Right lobe of liver (tissue), 4 donors: ENCODE measurements around the gene NPFFR1.

Source experiments
- POLR2A ChIP-seq: fragments of 450-650 bp; IDR thresholded peaks from one replicate; pipeline ENCODE4 v1.6.1; 2017; ENCODE audit warnings: antibody characterized with exemption, mild to moderate bottlenecking
- TF ChIP-seq, protein P1 (sequence below), 4 donors: fragments of 200-600 bp in 3 of 4; fragments of 450-650 bp in 1 of 4; IDR thresholded peaks; one replicate each; pipeline versions ENCODE4 v1.5.1 to v1.8.0; 2016 to 2022; ENCODE audit warnings: antibody characterized with exemption in 4 of 4, mild to moderate bottlenecking in 2 of 4
- donor health status: DM: no; HTN: no; CAD: no.
- donor health status: DM: no; HTN: no; CAD: no.
- donor health status: DM: no; HTN: yes; CAD: no.

DNA sequence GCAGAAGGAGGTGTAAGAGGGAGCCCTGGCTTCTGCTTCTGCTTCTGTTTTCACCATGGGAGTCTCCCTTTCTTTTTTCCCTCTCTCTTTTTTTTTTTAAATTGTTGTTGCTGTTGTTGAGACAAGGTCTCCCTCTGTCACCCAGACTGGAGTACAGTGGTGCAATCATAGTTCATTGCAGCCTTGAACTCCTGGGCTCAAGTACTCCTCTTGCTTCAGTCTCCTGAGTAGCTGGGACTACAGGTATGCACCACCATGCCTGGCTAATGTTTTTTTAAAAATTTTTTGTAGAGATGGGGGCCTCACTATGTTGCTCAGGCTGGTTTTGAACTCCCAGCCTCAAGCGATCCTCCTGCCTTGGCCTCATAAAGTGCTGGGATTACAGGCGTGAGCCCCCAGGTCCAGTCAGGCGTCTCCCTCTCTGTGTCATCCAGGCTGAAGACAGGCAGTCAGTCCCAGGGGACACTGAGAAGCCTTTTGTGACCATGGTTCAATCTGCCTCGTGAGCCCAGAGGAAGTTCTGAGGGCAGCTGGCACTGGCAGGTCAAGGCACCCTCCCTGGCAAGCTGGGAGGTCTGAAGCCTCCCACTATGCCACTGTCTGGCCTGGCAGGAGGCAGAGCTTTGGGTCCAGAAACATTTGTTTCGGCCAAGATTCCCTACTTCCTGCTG is 33.6 kb upstream of the NPFFR1 start:
- TF ChIP-seq, protein P1, sequence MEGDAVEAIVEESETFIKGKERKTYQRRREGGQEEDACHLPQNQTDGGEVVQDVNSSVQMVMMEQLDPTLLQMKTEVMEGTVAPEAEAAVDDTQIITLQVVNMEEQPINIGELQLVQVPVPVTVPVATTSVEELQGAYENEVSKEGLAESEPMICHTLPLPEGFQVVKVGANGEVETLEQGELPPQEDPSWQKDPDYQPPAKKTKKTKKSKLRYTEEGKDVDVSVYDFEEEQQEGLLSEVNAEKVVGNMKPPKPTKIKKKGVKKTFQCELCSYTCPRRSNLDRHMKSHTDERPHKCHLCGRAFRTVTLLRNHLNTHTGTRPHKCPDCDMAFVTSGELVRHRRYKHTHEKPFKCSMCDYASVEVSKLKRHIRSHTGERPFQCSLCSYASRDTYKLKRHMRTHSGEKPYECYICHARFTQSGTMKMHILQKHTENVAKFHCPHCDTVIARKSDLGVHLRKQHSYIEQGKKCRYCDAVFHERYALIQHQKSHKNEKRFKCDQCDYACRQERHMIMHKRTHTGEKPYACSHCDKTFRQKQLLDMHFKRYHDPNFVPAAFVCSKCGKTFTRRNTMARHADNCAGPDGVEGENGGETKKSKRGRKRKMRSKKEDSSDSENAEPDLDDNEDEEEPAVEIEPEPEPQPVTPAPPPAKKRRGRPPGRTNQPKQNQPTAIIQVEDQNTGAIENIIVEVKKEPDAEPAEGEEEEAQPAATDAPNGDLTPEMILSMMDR (IDR thresholded peaks at IDR 0.05) = no peak
- TF ChIP-seq POLR2A = no peak
